B cell (primary cell): ENCODE measurements around the gene NADK2. TPM values are rescaled to one million over a fixed set of nuclear protein-coding genes. Genes with fewer than 3 reads are reported as not detected.

Experiments used
- ATAC-seq: fragments of 200-7000 bp; cut with Tn5 transposase; one replicate; pipeline ENCODE4 v1.10.0; 2021; ENCODE audit warnings: low read depth, mild to moderate bottlenecking, moderate number of reproducible peaks, moderate library complexity
- CTCF ChIA-PET: fragments of 350-600 bp; sonication (Branson Sonifier 250); formaldehyde crosslinking; loops from one replicate; lab custom pipeline; 2021; ENCODE audit warnings: antibody characterized with exemption, inconsistent platforms; lab: Charles Lee
- POLR2A ChIA-PET: fragments of 350-600 bp; sonication (Branson Sonifier 250); formaldehyde crosslinking; loops from one replicate; lab custom pipeline; 2021; ENCODE audit warnings: antibody characterized with exemption; lab: Charles Lee
- DNase-seq: peaks from one replicate; pipeline ENCODE4 v3.0.0; 2013
- H2AFZ ChIP-seq: 2 replicates; pipeline ENCODE4 v1.6.1; 2012; ENCODE audit warnings: mild to moderate bottlenecking, low read depth, low read length; ENCODE audit not compliant: insufficient read depth, poor library complexity, severe bottlenecking
- H3K27ac ChIP-seq, 2 donors: 1 replicate in 1 of 2; 2 replicates in 1 of 2; pipeline ENCODE4 v1.5.1; 2012 to 2013; ENCODE audit warnings: low read length in 2 of 2, mild to moderate bottlenecking in 2 of 2, moderate library complexity in 1 of 2
- H3K27me3 ChIP-seq, 4 experiments: fragments of 200-600 bp in 1 of 4; sonication (generic) in 1 of 4; replicated peaks in 1 of 4; 1 replicate in 2 of 4; 2 replicates in 2 of 4; pipeline versions ENCODE4 v1.6.1 to v1.7.0; 2013 to 2016; ENCODE audit warnings: low read length in 3 of 4, mild to moderate bottlenecking in 2 of 4, mixed read lengths in 1 of 4, moderate library complexity in 1 of 4; ENCODE audit not compliant: insufficient read depth in 4 of 4, control insufficient read depth in 3 of 4; ENCODE audit errors: control extremely low read depth in 1 of 4
- H3K36me3 ChIP-seq, 2 experiments: replicated peaks in 1 of 2; 1 replicate in 1 of 2; 2 replicates in 1 of 2; pipeline versions ENCODE4 v1.6.1 to v1.7.1; 2013; ENCODE audit warnings: low read length in 1 of 2; ENCODE audit not compliant: insufficient read depth in 2 of 2, control insufficient read depth in 1 of 2; ENCODE audit errors: control extremely low read depth in 1 of 2, extremely low read depth in 1 of 2
- H3K4me1 ChIP-seq, 2 donors: fragments of 200-600 bp in 1 of 2; sonication (generic) in 1 of 2; 1 replicate in 1 of 2; 2 replicates in 1 of 2; pipeline versions ENCODE4 v1.5.1 to v1.6.1; 2013 to 2017; ENCODE audit warnings: low read length in 2 of 2; ENCODE audit not compliant: control insufficient read depth in 2 of 2, insufficient read depth in 2 of 2
- H3K4me2 ChIP-seq: replicated peaks from 2 replicates; pipeline ENCODE3; 2012; ENCODE audit warnings: mild to moderate bottlenecking, low read depth, low read length; ENCODE audit not compliant: poor library complexity, severe bottlenecking
- H3K4me3 ChIP-seq, 5 experiments: fragments of 200-600 bp in 1 of 5; sonication (generic) in 1 of 5; 1 replicate in 3 of 5; 2 replicates in 2 of 5; pipeline versions ENCODE4 v1.5.1 to v1.7.0; 2011 to 2016; ENCODE audit warnings: low read length in 4 of 5, mild to moderate bottlenecking in 4 of 5, low read depth in 2 of 5, control low read depth in 1 of 5, moderate library complexity in 1 of 5; ENCODE audit not compliant: insufficient read depth in 1 of 5; ENCODE audit errors: control extremely low read depth in 1 of 5, extremely low read depth in 1 of 5
- H3K79me2 ChIP-seq: fragments of 200-600 bp; sonication (generic); one replicate; pipeline ENCODE4 v1.6.0; 2016; ENCODE audit warnings: low read length; ENCODE audit not compliant: control insufficient read depth, insufficient read depth
- H3K9ac ChIP-seq: fragments of 200-600 bp; sonication (generic); 2 replicates; pipeline ENCODE4 v1.6.1; 2017; ENCODE audit warnings: mild to moderate bottlenecking, low read length, moderate library complexity
- H3K9me3 ChIP-seq, 3 donors: one replicate each; pipeline versions ENCODE4 v1.6.1 to v1.7.1; 2013; ENCODE audit warnings: low read length in 2 of 3; ENCODE audit not compliant: control insufficient read depth in 2 of 3, insufficient read depth in 1 of 3; ENCODE audit errors: control extremely low read depth in 1 of 3
- H4K20me1 ChIP-seq: 2 replicates; pipeline ENCODE4 v1.6.0; 2012; ENCODE audit warnings: mild to moderate bottlenecking, low read length; ENCODE audit not compliant: insufficient read depth, control insufficient read depth, poor library complexity, severe bottlenecking
- H3K27ac Mint-ChIP-seq: one replicate; pipeline ENCODE4 v1.8.0; 2021; ENCODE audit warnings: mixed read lengths
- H3K27me3 Mint-ChIP-seq: one replicate; pipeline ENCODE4 v1.8.0; 2021; ENCODE audit warnings: mixed read lengths
- H3K4me1 Mint-ChIP-seq: one replicate; pipeline ENCODE4 v1.8.0; 2021; ENCODE audit warnings: mixed read lengths
- H3K4me3 Mint-ChIP-seq: one replicate; pipeline ENCODE4 v1.8.0; 2021; ENCODE audit warnings: mixed read lengths
- H3K9me3 Mint-ChIP-seq: one replicate; pipeline ENCODE4 v1.8.0; 2022; ENCODE audit warnings: mixed read lengths; ENCODE audit not compliant: insufficient read depth
- CTCF ChIP-seq: fragments of 200-600 bp; IDR thresholded peaks from one replicate; pipeline ENCODE4 v1.8.0; 2022; ENCODE audit warnings: antibody characterized with exemption, mild to moderate bottlenecking
- EZH2 ChIP-seq: IDR thresholded peaks from 2 replicates; pipeline ENCODE4 v1.6.1; 2012; ENCODE audit warnings: borderline replicate concordance, low read depth, mild to moderate bottlenecking, moderate library complexity, low read length; ENCODE audit not compliant: insufficient read depth, poor library complexity, severe bottlenecking
- WGBS: methylation state at CpG from one replicate; pipeline ENCODE4 v1.1.5; 2013; ENCODE audit warnings: missing lambda C conversion rate; ENCODE audit not compliant: insufficient coverage; 5-methylcytosine and 5-hydroxymethylcytosine counted together
- intact Hi-C: fragments of 100-400 bp; cut with micrococcal nuclease; formaldehyde crosslinking; loops from one replicate; pipeline ENCODE4 v1.10.0; 2022
- polyA plus RNA-seq: library from polyadenylated mRNA; depleted of rRNA; stranded (reverse); fragments of >200 nt; gene quantifications from 2 replicates; pipeline ENCODE4 v1.2.3, GENCODE V29; 2012
- total RNA-seq, 2 donors: library from RNA; stranded (reverse); fragments of 120-200 nt in 1 of 2; gene quantifications; 1 replicate in 1 of 2; 2 replicates in 1 of 2; pipeline versions ENCODE4 v1.2.3 to v1.2.4, GENCODE V29; 2013 to 2022

NADK2 gene
- total and polyA plus RNA-seq, 2 donors (not counting 1 experiment from before 2014, with no cell fraction given) = 3.3 to 18.6 TPM

GRCh38 chr5:36158144-36158543 lies 83.6 kb downstream of the NADK2 start:
- ATAC-seq (no peak), DNase-seq (no peak)
- Histone ChIP-seq H3K4me2 (no peak overlapping the region), H3K9ac (no peak overlapping the region), H2AFZ (no peak overlapping the region), H3K4me1 (peaks cover 4 to 8% of the 10 kb centered on the region in 2 donors), H3K9me3 (no peaks in the 10 kb centered on the region), H3K27me3 (no peaks in the 10 kb centered on the region), H3K36me3 (peaks cover 15 to 59% of the 10 kb centered on the region in 2 experiments), H3K4me3 (no peak overlapping the region), H3K79me2 (peaks cover 79% of the 10 kb centered on the region), H4K20me1 (peaks cover 4% of the 10 kb centered on the region), H3K27ac (no peak overlapping the region)
- WGBS = 51% methylated on average over 2 of the region's 2 CpGs
- intact Hi-C loops = no loop called here
- ChIA-PET POLR2A (no interaction called here), CTCF (no interaction called here)
- no peak overlapping the region for H3K4me3 Mint-ChIP-seq
- no peaks in the 10 kb centered on the region for H3K27me3 Mint-ChIP-seq
- H3K9me3 Mint-ChIP-seq = no peaks in the 10 kb centered on the region
- H3K4me1 Mint-ChIP-seq = peaks cover 20% of the 10 kb centered on the region
- H3K27ac Mint-ChIP-seq = no peak overlapping the region
- no peak for TF ChIP-seq EZH2
- TF ChIP-seq CTCF = no peak

- no peak for DNase-seq
- Histone ChIP-seq H3K4me3 (no peak overlapping the region), H3K9ac (no peak overlapping the region), H4K20me1 (peaks cover 4% of the 10 kb centered on the region), H3K27me3 (no peaks in the 10 kb centered on the region), H3K36me3 (peaks cover 10 to 51% of the 10 kb centered on the region in 2 experiments), H3K27ac (no peak overlapping the region), H3K4me1 (peaks cover 11 to 16% of the 10 kb centered on the region in 2 donors), H3K4me2 (no peak overlapping the region), H2AFZ (no peak overlapping the region), H3K79me2 (peaks cover 87% of the 10 kb centered on the region), H3K9me3 (no peaks in the 10 kb centered on the region)
- no peak overlapping the region for H3K27ac Mint-ChIP-seq
- no CpG with 5 or more reads among the region's 1 CpG for WGBS
- no peak overlapping the region for H3K4me3 Mint-ChIP-seq
- POLR2A ChIA-PET = no interaction called here
- no peaks in the 10 kb centered on the region for H3K27me3 Mint-ChIP-seq
- no peaks in the 10 kb centered on the region for H3K9me3 Mint-ChIP-seq
- no peak for ATAC-seq
- peaks cover 34% of the 10 kb centered on the region for H3K4me1 Mint-ChIP-seq
- no peak for TF ChIP-seq CTCF
- no peak for TF ChIP-seq EZH2
- intact Hi-C loops = no loop called here
- CTCF ChIA-PET = no interaction called here
Observed at GRCh38 chr5:36156619-36157018, 85.1 kb downstream of the NADK2 start.
